Measurements from ENCODE around the gene UNC5B.

- TF ChIP-seq POLR2A (IDR thresholded peaks at IDR 0.05; ENCODE audit: low read depth, low read length) (no peak), TAF1 (IDR thresholded peaks at IDR 0.05; ENCODE audit: borderline replicate concordance, low read depth, low read length) (no peak), POLR2AphosphoS5 (IDR thresholded peaks at IDR 0.05; ENCODE audit: low read depth, low read length) (no peak)
Measured at GRCh38 chr10:71221586-71222202, 9.3 kb downstream of the UNC5B start.
